ENCODE measurements around the gene SLC4A2.

SLC4A2 gene

DNA sequence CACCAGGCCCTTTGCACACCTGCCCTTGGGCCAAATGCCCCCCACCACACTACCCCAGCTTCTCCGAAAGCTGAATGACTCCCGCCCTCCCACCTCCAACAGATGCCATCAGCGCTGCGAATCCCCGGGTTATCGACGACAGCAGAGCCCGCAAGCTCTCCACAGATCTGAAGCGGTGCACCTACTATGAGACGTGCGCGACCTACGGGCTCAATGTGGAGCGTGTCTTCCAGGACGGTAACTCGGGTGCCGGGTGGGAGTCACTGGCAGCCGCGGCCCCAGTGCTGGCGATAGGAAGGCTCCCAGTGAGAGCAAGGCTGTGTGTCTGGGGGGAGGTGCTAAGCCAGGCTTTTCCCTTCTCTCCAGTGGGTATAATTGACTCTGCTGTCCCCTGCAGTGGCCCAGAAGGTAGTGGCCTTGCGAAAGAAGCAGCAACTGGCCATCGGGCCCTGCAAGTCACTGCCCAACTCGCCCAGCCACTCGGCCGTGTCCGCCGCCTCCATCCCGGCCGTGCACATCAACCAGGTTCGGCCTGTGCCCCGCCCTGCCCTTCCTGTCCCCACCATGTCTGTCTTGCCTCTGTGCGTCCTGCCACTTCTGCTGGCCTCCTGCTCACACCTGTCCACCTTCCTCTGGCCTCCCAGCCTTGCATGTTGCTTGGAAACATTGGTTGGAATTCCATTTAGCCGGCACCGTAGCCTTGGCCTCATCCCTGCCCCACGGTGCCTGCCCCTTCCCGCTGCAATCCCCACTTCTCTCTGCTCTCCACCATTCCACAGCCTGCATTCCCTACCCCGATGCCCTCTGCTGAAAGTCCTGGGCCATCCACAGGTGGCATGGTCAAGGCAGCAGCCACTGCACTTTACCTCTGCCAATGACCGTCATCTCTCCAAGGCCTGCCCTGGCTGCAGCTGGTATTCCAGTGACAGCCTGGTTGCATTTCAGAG is 59.0 kb downstream of the SLC4A2 start:
- DNase-seq: no peak

DNA sequence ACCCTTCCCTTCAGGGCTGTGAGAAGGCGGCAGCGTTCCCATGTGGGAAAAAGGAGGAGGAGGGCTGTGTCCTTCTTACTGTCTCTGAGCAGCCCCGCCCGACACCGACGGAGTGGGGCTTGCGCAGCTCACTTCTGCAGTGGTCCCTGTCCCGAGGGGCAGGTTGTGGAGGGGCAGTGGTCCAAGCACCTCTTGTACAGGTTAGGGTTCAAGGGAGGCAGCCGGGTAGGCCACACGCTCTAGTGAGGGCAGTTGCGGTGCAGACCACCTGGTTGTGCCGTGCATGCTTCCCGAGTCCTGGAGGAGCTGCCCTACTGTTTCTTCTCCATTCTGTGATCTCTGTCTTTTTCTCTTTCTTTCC is 59.6 kb downstream of the SLC4A2 start:
- no peak for DNase-seq

DNA sequence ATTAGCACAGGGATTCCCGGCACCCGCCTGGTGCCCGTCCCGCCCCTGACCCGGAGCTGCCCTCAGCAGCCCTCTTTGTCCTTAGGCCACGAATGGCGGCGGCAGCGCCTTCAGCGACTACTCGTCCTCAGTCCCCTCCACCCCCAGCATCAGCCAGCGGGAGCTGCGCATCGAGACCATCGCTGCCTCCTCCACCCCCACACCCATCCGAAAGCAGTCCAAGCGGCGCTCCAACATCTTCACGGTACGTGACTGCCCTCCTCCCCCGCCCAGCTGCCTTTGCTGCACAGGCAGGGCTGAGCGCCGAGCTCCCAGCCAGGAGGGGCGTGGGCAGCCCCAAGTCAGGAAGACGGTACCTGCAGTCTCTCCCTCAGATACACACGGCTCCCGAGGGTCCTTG is 60.5 kb downstream of the SLC4A2 start:
- no peak for DNase-seq

DNA sequence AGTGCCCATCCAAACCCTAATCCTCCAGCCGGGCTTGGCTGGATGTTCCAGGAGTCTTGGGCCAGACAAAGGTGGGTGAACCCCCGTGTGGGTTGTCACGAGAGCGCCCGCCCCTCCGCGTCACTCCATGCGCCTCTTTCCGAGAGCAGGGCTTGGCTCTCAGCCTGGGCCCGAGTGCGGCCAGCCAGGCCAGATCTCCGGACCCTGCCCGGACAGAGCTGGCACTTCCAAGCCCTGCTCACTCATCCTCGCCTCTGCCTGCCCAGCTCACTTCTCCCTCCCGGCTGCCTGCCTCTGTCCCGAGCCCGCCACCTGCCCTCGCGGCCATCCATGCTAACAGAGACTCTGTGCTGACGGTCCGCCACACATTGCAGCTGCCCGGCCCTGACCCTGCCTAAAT is 61.5 kb downstream of the SLC4A2 start:
- no peak for DNase-seq

DNA sequence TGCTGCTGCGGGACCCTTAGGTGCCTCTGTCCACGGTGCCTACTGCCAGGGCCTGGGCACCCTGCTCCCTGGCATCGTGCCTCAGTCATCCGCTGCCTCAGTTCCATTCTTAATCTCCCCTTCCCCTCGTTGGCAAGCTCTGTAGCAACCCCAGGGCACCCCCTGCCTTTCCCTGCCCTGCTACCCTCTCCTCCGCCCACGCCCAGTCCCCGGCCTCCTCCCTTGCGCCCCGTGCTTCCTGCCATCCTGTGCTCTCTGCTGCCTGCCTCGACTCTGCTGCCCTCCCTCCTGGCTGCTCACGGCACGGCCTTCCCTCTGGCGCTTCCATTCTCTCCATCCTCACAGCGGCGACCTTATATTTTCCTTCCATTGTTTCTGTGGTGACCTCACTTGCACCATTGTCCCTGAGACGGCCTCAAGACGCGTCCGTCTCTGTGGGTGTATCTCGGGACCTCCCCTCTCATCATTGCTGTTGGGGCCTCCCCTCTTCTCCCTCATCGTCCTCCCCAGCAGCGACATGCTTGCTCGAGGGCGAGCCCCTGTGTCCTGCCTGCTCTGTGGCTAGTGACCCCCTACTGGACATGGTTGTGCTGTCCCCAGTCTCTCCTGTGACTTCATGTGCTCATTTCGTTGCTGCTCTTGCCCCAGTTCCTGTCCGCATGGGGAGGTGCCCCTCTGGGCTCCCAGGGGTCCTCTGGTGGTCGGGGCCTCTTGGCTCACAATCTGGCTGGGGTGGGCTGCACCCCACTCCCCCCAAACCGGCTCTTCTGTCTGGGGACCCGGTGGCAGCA is 62.2 kb downstream of the SLC4A2 start:
- no peak for DNase-seq

DNA sequence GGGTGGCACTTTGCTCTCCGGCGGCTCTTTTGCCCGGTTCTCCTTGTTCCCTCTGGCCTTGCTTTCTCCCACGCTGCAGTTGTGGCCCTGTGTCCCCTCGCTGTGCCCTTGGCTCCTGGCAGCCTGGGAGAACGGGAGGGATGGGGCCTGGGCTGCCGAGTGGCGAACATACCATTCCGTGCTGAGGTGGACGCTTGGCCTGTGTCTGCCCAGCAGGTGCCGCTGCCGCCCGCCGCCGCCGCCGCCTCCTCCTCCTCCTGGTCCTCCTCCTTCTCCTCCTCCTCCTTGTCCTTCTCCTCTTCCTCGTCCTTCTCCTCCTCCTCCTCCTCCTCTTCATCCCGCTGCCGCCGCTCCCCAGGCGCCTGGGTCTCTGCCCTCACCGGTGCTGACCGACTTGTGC is 62.9 kb downstream of the SLC4A2 start:
- no peak for DNase-seq

DNA sequence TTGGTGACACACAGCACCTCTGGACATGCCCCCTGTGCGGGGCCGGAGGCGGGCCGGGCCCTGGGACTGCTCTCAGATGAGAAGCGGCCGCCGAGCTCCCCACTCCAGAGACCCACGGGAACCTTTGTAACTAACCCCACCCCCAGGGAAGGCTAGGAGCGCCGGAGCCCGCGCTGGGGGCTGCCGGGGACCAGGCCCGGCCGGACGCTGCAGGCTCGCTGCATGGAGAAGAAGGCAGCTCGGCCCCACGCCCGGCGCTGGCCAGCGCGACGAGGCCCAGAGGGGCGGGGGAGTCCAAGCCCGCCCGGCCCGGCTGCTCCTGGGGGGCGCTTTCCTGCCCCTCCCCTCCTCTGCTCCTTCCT is 63.4 kb downstream of the SLC4A2 start:
- DNase-seq: no peak

DNA sequence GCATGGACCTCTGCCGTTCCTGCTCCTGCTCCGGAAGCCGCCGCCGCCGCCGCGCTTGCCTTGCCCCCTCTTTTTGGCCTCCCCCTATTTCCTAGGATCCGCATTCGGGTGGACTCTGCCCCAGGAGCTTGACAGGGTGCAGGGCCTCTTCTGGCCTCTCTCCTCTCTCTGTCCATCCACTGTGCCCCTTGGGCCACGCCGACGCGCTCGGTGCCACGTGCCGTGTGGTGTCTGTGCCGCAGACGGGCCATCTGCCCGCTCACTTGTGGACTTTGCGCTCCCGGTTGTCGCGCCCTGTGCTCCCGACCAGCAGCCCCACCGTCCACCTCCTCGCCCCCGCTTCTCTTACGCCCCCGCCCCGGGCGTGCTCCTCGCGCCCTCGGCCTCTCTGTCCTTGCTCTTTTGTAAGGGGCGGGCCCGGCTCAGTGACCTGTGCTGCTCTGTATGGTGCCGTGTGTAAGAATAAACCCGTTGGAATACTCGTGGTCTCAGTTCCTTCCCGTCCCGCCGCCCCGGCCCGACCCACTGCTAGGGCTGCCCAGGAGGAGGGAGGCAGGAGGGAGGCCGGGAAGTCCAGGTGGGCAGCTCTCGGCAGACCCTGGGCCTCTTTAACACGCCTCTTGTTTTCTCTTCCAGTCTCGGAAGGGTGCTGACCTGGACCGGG is 63.9 kb downstream of the SLC4A2 start:
- DNase-seq: no peak

DNA sequence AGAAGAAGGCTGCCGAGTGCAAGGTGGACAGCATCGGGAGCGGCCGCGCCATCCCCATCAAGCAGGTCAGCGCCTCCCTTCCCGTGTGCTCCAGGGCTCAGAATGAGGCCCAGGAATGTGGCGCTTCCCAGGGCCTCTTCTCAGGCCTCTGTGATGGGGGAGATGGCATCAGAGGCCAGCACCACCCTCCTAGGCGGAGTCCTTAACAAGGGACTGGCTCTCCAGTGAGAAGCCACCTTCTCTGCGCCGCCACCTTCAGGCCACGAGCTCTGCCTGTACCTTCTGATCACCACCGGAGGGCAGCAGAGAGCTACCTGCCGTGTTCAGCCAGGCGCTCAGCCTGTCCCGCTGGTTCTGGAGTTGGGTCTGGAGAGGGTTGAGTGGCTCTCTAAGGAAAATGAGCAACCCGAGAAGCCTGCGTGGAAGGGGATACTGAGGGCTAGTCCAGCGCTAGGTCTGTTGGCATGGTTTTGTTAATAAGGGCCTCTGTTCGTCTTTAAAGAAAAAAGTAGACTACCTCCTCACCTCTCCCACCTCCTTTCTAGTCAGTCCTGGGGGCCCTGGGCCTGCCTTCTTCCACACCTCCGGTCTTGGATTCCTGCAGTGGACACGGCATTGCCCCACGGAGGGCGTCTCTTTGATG is 64.6 kb downstream of the SLC4A2 start:
- DNase-seq: peak; percentile 78

DNA sequence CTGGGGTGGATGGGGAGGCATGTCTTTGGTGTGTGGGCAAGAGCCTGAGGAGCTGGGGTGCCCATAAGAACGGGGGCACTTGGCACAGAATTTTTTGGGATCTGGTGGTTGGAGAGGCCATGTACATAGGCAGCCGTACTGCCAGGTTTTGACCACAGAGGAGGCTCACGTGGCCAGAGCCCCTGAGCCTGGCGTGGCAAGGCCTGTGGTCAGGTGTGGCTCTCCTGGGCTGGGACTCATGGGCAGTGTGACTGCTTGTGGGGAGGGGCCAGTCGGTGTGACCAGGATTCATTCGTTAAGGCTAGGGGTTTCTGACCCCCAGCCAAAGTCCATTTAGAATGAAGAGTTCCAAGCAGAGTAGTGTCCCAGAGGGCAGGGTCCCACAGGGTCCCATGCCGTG is 65.1 kb downstream of the SLC4A2 start:
- no peak for DNase-seq

DNA sequence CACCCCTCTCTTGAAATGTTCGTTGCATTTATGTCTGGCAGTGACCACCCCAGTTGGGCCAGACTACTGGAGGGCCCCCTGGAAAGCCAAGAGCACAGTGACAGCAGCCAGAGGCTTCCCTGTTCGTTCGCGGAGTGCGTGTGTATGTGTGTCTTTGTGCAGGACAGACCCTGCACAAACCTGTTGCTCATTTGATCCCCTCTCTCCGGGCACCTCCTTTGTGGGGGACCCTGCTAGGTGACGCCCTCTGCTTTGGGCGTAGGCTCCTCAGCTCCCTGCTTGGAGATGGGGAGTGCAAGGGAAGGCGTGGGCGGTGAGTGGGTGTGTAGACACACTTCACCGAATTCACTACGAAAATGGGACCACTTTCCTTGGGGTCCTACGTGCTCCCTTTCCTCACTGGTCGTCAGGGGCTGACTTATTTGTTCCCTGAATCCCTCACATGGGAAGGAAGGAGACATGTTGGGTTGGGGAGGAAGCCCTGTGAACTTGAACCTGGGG is 65.6 kb downstream of the SLC4A2 start:
- DNase-seq: no peak

DNA sequence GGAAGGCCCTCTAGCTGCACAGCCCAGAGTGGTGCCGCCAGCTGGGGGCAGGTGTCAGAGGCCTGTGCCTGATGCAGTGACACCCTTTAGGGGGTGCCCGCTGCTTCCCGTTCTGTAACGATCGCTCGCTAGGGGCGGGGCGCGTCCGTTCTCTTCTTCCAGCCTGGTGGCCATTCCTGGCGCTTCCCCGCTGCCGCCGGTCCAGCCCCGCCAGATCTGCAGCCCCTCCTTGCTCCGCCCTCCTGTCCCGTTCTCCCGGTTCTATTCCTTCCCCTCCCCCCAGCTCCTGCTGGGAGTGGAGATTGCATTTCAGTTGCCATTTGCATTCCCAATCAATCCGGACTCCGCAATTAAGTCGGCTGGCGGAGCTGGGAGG is 66.1 kb downstream of the SLC4A2 start:
- DNase-seq: no peak

DNA sequence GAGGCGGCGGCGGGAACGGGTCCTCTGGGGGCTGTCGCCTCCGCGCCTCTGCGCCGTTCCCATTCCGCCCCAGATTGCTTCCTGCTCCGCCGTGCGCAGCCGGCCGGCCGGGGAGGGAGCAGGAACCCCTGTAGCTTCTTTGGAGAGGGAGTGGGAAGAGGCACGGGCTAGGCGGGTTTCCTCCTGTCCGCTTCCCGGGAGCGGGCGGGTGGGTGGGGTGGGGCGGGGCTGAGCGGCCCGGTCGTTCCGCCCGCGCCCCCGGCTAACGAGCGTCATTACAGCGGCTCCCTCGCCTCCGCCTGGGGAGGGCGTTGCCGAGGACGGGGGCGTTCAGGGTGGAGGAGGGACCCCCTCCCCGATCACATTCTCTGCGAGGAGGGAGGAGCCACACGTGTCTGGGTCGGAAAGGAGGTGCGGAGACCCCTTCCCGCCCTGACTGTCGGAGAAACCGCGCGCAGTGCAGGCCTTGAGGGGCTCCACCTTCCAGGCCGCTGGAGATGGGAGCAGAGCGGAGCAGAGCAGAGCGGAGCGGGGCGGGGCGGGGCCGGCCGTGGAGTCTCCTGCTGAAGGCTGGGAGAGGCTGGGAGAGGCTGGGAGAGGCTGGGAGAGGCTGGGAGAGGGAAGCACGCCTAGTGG is 66.6 kb downstream of the SLC4A2 start:
- DNase-seq: no peak
